ENCODE measurements around the gene PIK3AP1. TPM values are rescaled to one million over a fixed set of nuclear protein-coding genes. Genes with fewer than 3 reads are reported as not detected.

The PIK3AP1 gene
- total and polyA plus RNA-seq, 2 of the 8 experiments (the other 6 are each of a cell fraction or from before 2014, with no cell fraction given): 1.9 to 4.5 TPM

DNA sequence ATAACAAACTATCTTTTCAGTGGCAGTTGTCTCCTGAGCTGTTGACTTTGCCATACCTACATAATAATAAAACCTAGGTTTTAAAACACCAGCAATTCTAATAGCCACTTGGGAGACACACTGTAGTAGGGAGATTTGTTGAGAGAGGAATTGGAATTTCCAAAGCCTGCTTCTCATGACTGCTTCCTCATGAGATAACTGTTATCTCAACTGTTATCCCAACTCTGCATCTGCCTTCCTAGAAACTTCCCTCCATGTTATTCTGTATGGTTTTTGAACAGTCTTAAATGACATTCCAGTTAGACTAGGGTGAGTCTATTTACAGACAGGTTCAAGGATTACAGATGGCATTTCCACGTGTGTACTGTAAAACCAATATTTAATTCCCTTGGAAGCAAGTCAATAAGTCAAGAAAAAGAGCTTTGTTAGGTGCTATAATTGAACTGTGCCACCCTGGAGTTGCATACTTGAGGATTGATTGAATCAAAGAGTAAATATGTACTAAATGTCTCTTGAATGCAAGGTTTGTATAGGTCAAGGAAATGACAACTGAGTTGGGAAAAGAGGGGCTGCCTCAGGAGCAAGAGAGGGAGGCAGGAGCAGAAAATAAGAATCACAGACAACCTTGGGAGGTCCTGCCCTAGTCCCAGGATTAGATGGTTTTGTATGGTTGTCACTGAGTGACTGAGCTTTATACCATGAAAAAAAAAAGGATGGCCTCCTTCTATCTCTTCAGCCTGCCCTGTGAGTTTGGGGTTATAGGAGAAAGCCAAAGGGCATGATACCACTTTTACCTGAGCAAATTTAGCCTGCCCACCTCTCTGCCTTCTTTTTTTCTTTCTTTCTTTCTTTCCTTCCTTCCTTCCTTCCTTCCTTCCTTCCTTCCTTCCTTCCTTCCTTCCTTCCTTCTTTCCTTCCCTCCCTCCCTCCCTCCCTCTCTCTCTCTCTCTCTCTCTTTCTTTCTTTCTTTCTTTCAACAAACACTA is 123.6 kb downstream of the PIK3AP1 start:
- Histone ChIP-seq H3K27ac (ENCODE audit: low read depth, low read length) (no peak overlapping the region), H3K79me2 (ENCODE audit: control insufficient read depth in 1 of 2, insufficient read depth in 2 of 2, low read length in 2 of 2) (no peaks in the 10 kb centered on the region), H2AK5ac (ENCODE audit: low read depth, low read length) (no peak overlapping the region), H4K8ac (ENCODE audit: extremely low read depth, insufficient read depth, low read length) (no peak overlapping the region), H2AFZ (ENCODE audit: low read length) (no peak overlapping the region), H2BK5ac (ENCODE audit: low read depth, low read length) (no peak overlapping the region), H3K79me1 (ENCODE audit: low read depth, low read length) (no peaks in the 10 kb centered on the region), H3K27me3 (replicated peaks in 1 of 4; ENCODE audit: control insufficient read depth in 3 of 4, extremely low read depth in 1 of 4, insufficient read depth in 3 of 4, low read length in 3 of 4) (0 out of 7 replicates have a peak, but pooled peaks cover 0 to 2% (median 0%) of the 10 kb centered on the region in 4 experiments), H3K14ac (ENCODE audit: insufficient read length) (no peak overlapping the region), H2BK12ac (ENCODE audit: low read depth, low read length) (no peak overlapping the region), H4K20me1 (replicated peaks in 1 of 2; ENCODE audit: control insufficient read depth in 1 of 2, insufficient read depth in 2 of 2, low read length in 2 of 2) (no peaks in the 10 kb centered on the region), H3K4me1 (replicated peaks in 1 of 4; ENCODE audit: control insufficient read depth in 3 of 4, insufficient read depth in 4 of 4, low read length in 3 of 4) (peaks cover 0 to 3% (median 0%) of the 10 kb centered on the region in 4 experiments; a peak in 1 of 7 replicates), H3K9me3 (ENCODE audit: insufficient read depth in 2 of 2, low read depth in 1 of 2, low read length in 1 of 2) (no peaks in the 10 kb centered on the region), H3K23me2 (ENCODE audit: low read depth, low read length) (no peaks in the 10 kb centered on the region), H2BK15ac (ENCODE audit: low read length) (no peak overlapping the region), H3K4me2 (ENCODE audit: insufficient read depth in 1 of 2, low read depth in 2 of 2, low read length in 2 of 2) (no peak overlapping the region), H3K4ac (replicated peaks; ENCODE audit: insufficient read length, low read depth, low read length) (no peak overlapping the region), H3K18ac (ENCODE audit: extremely low read depth, low read length) (no peak overlapping the region), H3K36me3 (ENCODE audit: control insufficient read depth in 2 of 4, insufficient read depth in 4 of 4, low read length in 3 of 4) (no peaks in the 10 kb centered on the region), H3K9ac (replicated peaks in 1 of 4; ENCODE audit: extremely low read depth in 1 of 4, low read depth in 3 of 4, low read length in 3 of 4) (no peak overlapping the region), H2BK120ac (replicated peaks; ENCODE audit: low read depth, low read length) (no peak overlapping the region), H3K56ac (replicated peaks; ENCODE audit: insufficient read length, low read depth, low read length) (no peak overlapping the region), H4K5ac (ENCODE audit: insufficient read length, low read depth, low read length) (no peak overlapping the region), H3K23ac (ENCODE audit: insufficient read length) (no peak overlapping the region), H2BK20ac (ENCODE audit: low read length) (no peak overlapping the region), H3K4me3 (ENCODE audit: extremely low read depth in 1 of 4, insufficient read depth in 2 of 4, low read depth in 3 of 4, low read length in 4 of 4) (no peak overlapping the region), H4K91ac (replicated peaks; ENCODE audit: insufficient read length, low read length) (no peak overlapping the region)
- DNase-seq (ENCODE audit: low read depth in 1 of 2, low spot score in 2 of 2) (no peak), FAIRE-seq (no peak)
- CTCF ChIA-PET (ENCODE audit: partially characterized antibody): interaction anchor here (1.4 kb wide), 1 partner anchor 21 kb away, joined by 3 read pairs; no protein-coding TSS in a partner anchor
- 82% methylated on average over 1 of the region's 1 CpG; no CpG with 5 or more reads in 1 of the 2 experiments for WGBS, 2 experiments (ENCODE audit: extremely low coverage in 1 of 2, insufficient coverage in 1 of 2, insufficient read length in 1 of 2, insufficient replicate concordance in 2 of 2, low coverage in 1 of 2, low lambda C conversion rate in 2 of 2, missing lambda C conversion rate in 1 of 2)
- no peak for TF ChIP-seq RFX5 (IDR thresholded peaks at IDR 0.05; ENCODE audit: borderline replicate concordance, low read depth, low read length)
- TF ChIP-seq KDM1A (IDR thresholded peaks at IDR 0.05; ENCODE audit: borderline replicate concordance, low read length): no peak
- TF ChIP-seq RAD21 (IDR thresholded peaks at IDR 0.05 in 1 of 2, conservative IDR thresholded peaks at IDR 0.05 in 1 of 2; ENCODE audit: low read depth in 2 of 2, low read length in 2 of 2): no peak
- POLR2A ChIA-PET (ENCODE audit: partially characterized antibody): interaction anchor here (0.7 kb wide), 1 partner anchor 9 kb away, joined by 3 read pairs; the partner anchor contains the start of gene TM9SF3

Data from H1 (cell line).